Upper lobe of right lung (tissue), 1 donor: ENCODE measurements around the gene DDC. TPM values are rescaled to one million over a fixed set of nuclear protein-coding genes. Genes with fewer than 3 reads are reported as not detected.
"Not testable (repeated sequence)": the region's sequence is repeated elsewhere in the genome, so short reads cannot be mapped to it uniquely, and the experiment has no call there.

Experiments
- ATAC-seq: fragments of 200-7000 bp; cut with Tn5 transposase; one replicate; pipeline ENCODE4 v1.9.1; 2020; ENCODE audit warnings: mild to moderate bottlenecking, moderate library complexity
- DNase-seq: peaks from one replicate; pipeline ENCODE4 v3.0.0-alpha.2; 2020
- H3K27ac ChIP-seq: fragments of 200-600 bp; one replicate; pipeline ENCODE4 v1.8.0; 2022
- H3K27me3 ChIP-seq: fragments of 200-600 bp; one replicate; pipeline ENCODE4 v1.8.0; 2022; ENCODE audit warnings: mild to moderate bottlenecking
- H3K36me3 ChIP-seq: fragments of 200-600 bp; one replicate; pipeline ENCODE4 v1.8.0; 2022
- H3K4me1 ChIP-seq: fragments of 200-600 bp; one replicate; pipeline ENCODE4 v1.8.0; 2022
- H3K4me3 ChIP-seq: fragments of 200-600 bp; one replicate; pipeline ENCODE4 v1.8.0; 2022; ENCODE audit warnings: mild to moderate bottlenecking
- H3K9me3 ChIP-seq: fragments of 200-600 bp; one replicate; pipeline ENCODE4 v1.8.0; 2022
- CTCF ChIP-seq: fragments of 200-600 bp; IDR thresholded peaks from one replicate; pipeline ENCODE4 v1.8.0; 2022; ENCODE audit warnings: antibody characterized with exemption
- intact Hi-C: fragments of 100-400 bp; cut with DNase I; formaldehyde crosslinking; loops from one replicate; pipeline ENCODE4 v1.11.0; 2022
- total RNA-seq: library from RNA; stranded (reverse); fragmentation: NEBNext Ultra II Directional; extraction: Animal tissue kit (Norgen Biotek cat#: 25700); gene quantifications from one replicate; pipeline ENCODE4 v1.2.1, GENCODE V29; 2021
- donor health status: DM: no; HTN: yes; CAD: no; lungs with severe emphysema.

DDC gene
- total RNA-seq, 1 donor from 2014 or later = 3.1 TPM

GRCh38 chr7:50552139-50552538 is 13.1 kb downstream of the DDC start:
- no peak for DNase-seq
- Histone ChIP-seq H3K9me3 (no peaks in the 10 kb centered on the region), H3K4me3 (no peak overlapping the region), H3K27me3 (no peaks in the 10 kb centered on the region), H3K27ac (no peak overlapping the region), H3K36me3 (no peaks in the 10 kb centered on the region), H3K4me1 (peaks cover 5% of the 10 kb centered on the region)
- TF ChIP-seq CTCF = no peak
- ATAC-seq = peak; percentile 86
- intact Hi-C loops = no loop called here

GRCh38 chr7:50545613-50546012 is 19.6 kb downstream of the DDC start:
- H3K4me1 ChIP-seq, H3K36me3 ChIP-seq, ATAC-seq, H3K9me3 ChIP-seq, intact Hi-C loops, H3K27me3 ChIP-seq, H3K27ac ChIP-seq, H3K4me3 ChIP-seq, DNase-seq: not testable (repeated sequence)

- no peaks in the 10 kb centered on the region for H3K4me1 ChIP-seq
- intact Hi-C loops = no loop called here
- H3K4me3 ChIP-seq = no peak overlapping the region
- no peak for ATAC-seq
- no peaks in the 10 kb centered on the region for H3K27me3 ChIP-seq
- no peak for TF ChIP-seq CTCF
- no peaks in the 10 kb centered on the region for H3K9me3 ChIP-seq
- no peak for DNase-seq
- no peaks in the 10 kb centered on the region for H3K36me3 ChIP-seq
- no peak overlapping the region for H3K27ac ChIP-seq
Measured at GRCh38 chr7:50544992-50545391, 20.2 kb downstream of the DDC start.

GRCh38 chr7:50543776-50544442 is 21.3 kb downstream of the DDC start:
- no peak overlapping the region for H3K4me3 ChIP-seq

GRCh38 chr7:50542132-50542531 is 23.1 kb downstream of the DDC start:
- no peak overlapping the region for H3K27ac ChIP-seq
- intact Hi-C loops = no loop called here
- no peak for DNase-seq
- no peaks in the 10 kb centered on the region for H3K27me3 ChIP-seq
- ATAC-seq = no peak
- H3K36me3 ChIP-seq = no peaks in the 10 kb centered on the region
- TF ChIP-seq CTCF = no peak
- no peak overlapping the region for H3K4me3 ChIP-seq
- no peaks in the 10 kb centered on the region for H3K9me3 ChIP-seq
- H3K4me1 ChIP-seq = no peaks in the 10 kb centered on the region

More at GRCh38 chr7:50543776-50544442, 21.3 kb downstream of the DDC start:
- no peak for TF ChIP-seq CTCF
- H3K27me3 ChIP-seq = no peaks in the 10 kb centered on the region
- H3K9me3 ChIP-seq = no peaks in the 10 kb centered on the region
- intact Hi-C loops = no loop called here
- no peaks in the 10 kb centered on the region for H3K36me3 ChIP-seq
- H3K27ac ChIP-seq = no peak overlapping the region
- no peaks in the 10 kb centered on the region for H3K4me1 ChIP-seq
- no peak for DNase-seq
- ATAC-seq = no peak

- no peak for TF ChIP-seq CTCF
- H3K27ac ChIP-seq = no peak overlapping the region
- intact Hi-C loops = no loop called here
Measured at GRCh38 chr7:50540785-50541579, 24.2 kb downstream of the DDC start.

More at GRCh38 chr7:50540785-50541579, 24.2 kb downstream of the DDC start:
- H3K36me3 ChIP-seq = no peaks in the 10 kb centered on the region
- ATAC-seq (no peak), DNase-seq (no peak)
- no peaks in the 10 kb centered on the region for H3K4me1 ChIP-seq
- H3K9me3 ChIP-seq = no peaks in the 10 kb centered on the region
- no peak overlapping the region for H3K4me3 ChIP-seq
- H3K27me3 ChIP-seq = no peaks in the 10 kb centered on the region
